Fibroblast of skin of left biceps (primary cell): ENCODE data around the gene PPM1E.
"Not testable (repeated sequence)": the region's sequence is repeated elsewhere in the genome, so short reads cannot be mapped to it uniquely, and the experiment has no call there.

Source experiments
- DNase-seq, 2 experiments: peaks; one replicate each; pipeline ENCODE4 v3.0.0-alpha.2; 2013; ENCODE audit warnings: low read depth in 2 of 2

The PPM1E gene

DNA sequence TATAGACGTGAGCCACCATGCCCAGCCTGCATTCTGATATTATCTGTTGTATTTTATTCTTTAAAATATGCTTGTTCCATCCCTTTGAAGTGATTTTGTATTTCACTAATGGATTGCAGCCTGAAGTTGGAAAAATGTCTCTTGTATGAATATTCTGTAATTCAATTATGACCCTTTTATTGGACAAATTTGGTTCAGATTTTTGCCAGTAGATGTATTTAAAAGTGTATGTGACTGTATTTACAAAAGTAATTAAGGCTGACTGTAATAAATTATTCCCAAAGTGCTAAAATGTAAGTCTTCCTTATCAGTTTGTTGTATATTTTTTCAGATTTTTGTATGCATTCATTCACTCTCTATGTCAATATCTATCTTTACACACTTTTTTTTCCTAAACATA is 23.8 kb downstream of the PPM1E start:
- no peak for DNase-seq

- DNase-seq = no peak
Measured at GRCh38 chr17:58783380-58783779, 27.7 kb downstream of the PPM1E start.

GRCh38 chr17:58785097-58785496 is 29.4 kb downstream of the PPM1E start:
- DNase-seq = no peak

- DNase-seq = peak; percentile 79 to 84
Measured at GRCh38 chr17:58786586-58787295, 31.1 kb downstream of the PPM1E start.

- no peak for DNase-seq
Measured at GRCh38 chr17:58788199-58788598, 32.5 kb downstream of the PPM1E start.

- no peak for DNase-seq
Measured at GRCh38 chr17:58789160-58789559, 33.5 kb downstream of the PPM1E start.

GRCh38 chr17:58789831-58790230 is 34.2 kb downstream of the PPM1E start:
- no peak for DNase-seq

DNA sequence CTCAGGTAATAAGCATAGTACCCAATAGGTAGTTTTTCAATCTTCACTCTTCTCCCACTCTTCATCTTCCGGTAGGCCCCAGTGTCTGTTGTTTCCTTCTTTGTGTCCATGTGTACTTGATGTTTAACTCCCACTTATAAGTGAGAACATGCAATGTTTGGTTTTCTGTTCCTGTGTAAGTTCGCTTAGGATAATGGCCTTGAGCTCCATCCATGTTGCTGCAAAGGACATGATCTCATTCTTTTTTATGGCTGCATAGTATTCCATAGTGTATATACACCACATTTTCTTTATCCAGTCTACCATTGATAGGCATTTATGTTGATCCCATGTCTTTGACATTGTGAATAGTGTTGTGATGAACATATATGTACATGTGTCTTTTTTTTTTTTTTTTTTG is 38.9 kb downstream of the PPM1E start:
- DNase-seq = not testable (repeated sequence)

GRCh38 chr17:58802188-58802587 is 46.5 kb downstream of the PPM1E start:
- no peak for DNase-seq

DNA sequence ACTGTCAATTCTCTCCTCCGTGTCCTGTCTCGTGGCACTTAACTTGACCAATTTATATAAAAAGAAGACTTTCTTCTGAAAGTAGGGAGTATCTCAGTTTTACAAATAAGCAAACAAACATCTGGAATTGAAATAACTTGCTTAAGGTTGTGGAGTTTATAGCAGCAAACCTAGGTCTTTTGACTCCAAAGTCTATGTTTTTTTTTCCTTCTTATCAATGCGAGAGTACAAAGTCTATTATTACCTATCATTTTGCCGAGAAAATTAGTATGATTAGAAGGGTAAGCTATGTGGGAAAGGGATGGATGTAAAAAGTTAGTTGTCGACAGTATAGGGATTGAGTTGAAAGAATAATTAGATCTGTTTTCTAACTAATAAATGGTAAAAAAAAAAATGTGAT is 50.4 kb downstream of the PPM1E start:
- DNase-seq = no peak

- DNase-seq = no peak
Measured at GRCh38 chr17:58808609-58809563, 53.2 kb downstream of the PPM1E start.

- DNase-seq = no peak
Measured at GRCh38 chr17:58809564-58809936, 53.9 kb downstream of the PPM1E start.

- DNase-seq = no peak
Measured at GRCh38 chr17:58811290-58811689, 55.6 kb downstream of the PPM1E start.

DNA sequence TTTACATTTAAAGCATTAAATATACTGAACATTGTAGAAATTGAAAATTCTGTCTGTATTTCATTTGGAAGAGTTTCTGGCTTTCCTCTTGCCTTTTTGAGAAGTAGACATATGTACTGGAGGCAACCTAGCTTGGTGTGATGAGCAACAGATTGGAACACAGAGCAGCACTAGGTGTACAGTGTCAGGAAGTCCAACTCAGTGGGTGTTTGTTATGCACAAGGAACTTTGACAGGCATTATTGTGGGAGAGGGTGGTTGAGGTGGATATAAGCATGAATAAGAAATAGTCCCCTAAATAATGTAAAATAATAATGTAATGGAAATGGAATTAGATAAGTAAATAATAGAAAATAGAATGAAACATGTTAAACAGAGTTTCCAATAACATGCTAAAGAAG is 58.1 kb downstream of the PPM1E start:
- DNase-seq = no peak

DNA sequence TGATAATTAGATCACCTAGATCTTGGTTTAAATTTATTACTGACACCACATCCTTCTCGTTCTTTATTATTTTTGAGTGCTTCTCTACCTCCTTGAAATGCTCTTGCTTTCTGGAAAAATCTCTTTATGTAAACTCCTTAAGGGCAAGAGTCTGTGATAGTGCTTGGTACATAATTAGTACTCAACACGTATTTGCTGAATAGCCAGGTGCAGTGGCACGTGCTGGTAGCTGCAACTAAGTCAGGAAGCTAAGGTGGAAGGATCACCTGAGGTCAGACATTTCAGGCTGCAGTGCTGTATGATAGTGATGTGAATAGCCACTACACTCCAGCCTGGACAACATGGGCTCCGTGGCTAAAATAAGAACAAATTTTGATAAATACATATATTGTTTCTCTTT is 63.0 kb downstream of the PPM1E start:
- DNase-seq = no peak

GRCh38 chr17:58822148-58823050 is 66.7 kb downstream of the PPM1E start:
- DNase-seq = no peak

- DNase-seq = no peak
Measured at GRCh38 chr17:58823051-58823525, 67.4 kb downstream of the PPM1E start.

DNA sequence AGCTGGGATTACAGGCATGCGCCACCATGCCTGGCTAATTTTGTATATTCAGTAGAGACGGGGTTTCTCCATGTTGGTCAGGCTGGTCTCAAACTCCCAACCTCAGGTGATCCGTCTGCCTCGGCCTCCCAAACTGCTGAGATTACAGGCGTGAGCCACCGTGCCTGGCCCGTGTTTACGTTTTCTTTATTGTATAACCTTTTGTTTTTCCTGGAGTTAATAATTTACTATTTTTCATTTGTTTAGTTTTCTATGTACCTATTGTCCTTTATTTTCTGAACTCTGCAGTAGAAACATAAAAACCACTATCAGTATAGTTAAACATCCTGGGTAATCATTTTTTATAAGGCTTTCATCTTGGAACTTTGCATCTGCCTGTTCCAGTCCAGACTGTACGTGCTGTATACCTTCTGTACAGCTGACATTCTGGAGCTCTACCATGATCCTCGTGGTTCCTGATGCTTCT is 73.6 kb downstream of the PPM1E start:
- DNase-seq = no peak

- DNase-seq = no peak
Measured at GRCh38 chr17:58831780-58832179, 76.1 kb downstream of the PPM1E start.

GRCh38 chr17:58832514-58832913 is 76.9 kb downstream of the PPM1E start:
- DNase-seq = no peak

GRCh38 chr17:58837699-58838098 is 82.0 kb downstream of the PPM1E start:
- no peak for DNase-seq
